NCI-H2196 (cell line): ENCODE measurements around the gene HTD2.

Experiments used
- DNase-seq: peaks from one replicate; lab custom pipeline; 2025; ENCODE audit not compliant: unreplicated experiment; lab: John Stamatoyannopoulos, UW

The HTD2 gene

DNA sequence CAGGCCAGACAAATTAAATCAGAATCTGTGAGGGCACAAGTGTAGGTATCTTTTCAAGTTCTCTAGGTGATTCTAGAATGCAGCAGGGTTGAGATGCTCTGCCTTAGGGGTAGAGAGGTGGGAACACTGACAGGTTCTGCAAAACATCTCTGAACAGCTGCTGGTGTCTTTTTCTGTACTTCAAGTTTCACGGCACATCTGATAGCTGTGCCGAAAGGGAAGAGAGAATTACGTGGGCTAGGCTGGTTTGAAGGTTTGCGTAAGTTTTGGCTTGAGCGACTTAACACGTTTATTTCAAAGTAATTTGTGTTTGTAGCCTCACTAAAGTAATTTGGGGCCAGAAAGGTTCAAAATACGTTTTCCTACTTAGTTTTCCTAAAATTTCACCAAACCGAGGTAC, 48.9 kb downstream of the HTD2 start:
- no peak for DNase-seq

DNA sequence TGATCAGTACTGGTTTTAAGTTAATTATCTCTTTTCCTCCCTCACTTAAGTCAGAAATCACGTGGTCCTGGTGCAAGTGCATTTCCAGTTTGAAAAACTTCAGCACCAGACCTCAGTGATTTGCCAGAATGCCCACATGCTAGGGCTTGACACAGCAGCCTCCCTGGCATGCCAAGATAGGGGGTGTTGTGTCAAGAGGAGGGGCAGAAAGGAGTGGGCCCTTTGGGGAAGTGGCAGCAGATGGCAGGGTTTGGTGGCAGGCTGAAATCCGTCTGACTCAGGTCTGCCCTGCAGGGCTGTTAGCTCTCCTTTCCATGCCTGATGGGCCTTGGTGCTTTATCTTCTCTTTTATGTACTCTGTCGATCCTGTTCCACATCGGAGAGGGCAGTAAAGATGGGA, 49.7 kb downstream of the HTD2 start:
- no peak for DNase-seq

DNA sequence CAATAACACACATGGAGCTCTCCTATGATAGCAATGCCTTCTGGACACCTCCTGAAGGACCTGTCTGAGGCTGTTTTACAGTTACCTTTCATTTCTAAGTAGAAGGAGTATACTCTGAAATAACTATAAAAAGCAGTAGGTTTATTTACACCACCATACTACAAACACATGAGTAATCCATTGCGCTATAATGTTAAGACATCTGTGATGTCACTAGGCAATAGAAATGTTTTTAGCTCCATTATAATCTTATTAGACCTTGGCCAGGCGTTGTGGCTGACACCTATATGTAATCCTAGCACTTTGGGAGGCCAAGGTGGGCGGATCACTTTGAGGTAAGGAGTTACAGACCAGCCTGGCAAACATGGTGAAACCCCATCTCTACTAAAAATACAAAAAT, 51.1 kb downstream of the HTD2 start:
- no peak for DNase-seq

DNA sequence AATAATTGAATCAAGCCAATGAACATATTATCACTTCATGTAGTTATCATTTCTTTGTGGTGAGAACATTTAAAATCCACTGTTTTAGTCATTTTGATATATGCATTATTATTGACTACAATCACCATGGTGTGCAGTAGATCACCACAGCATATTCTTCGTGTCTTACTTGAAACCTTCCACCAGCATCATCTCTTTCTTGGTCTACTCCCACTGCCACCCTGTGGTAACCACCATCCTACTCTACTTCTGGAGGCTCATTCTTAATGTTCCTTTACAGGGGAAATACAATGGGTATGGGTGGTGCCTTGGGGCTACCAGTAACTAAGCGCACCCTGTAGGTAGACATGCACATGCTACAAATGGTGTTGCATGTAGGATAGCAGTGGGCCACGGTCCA, 51.8 kb downstream of the HTD2 start:
- no peak for DNase-seq

DNA sequence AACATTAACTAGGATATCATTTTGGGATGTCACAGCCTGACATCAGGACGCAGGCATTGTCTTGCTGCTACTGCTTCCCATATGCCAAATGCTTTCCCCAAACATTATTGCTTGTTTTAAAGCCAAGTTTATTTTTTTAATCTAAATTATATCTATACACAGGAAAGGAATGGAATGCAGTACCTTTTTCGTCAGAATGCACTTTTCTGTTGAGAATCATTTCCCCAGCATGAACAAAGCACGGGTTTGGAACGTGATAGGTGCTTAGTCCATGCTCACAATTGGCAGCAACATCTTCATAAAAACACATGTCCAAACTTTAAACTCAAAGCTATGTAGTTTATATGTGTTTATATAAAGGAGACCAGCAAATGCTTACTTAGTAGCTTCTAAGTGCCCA, 52.5 kb downstream of the HTD2 start:
- no peak for DNase-seq

DNA sequence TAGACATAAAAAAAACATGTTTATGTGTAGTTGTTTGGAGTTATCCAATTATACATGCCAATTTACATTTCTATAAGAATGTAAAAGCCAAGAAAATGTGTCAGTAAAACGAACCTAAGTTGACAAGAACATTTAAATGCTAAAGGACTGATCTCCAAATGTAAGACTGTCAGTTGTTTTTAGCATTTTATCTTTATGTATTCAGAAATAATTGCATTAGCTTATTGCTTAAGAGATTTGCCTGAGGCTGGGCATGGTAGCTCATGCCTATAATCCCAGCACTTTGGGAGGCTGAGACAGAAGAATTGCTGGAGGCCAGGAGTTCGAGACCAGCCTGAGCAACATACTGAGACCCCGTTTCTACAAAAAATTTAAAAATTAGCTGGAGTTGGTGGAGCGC, 53.3 kb downstream of the HTD2 start:
- no peak for DNase-seq

DNA sequence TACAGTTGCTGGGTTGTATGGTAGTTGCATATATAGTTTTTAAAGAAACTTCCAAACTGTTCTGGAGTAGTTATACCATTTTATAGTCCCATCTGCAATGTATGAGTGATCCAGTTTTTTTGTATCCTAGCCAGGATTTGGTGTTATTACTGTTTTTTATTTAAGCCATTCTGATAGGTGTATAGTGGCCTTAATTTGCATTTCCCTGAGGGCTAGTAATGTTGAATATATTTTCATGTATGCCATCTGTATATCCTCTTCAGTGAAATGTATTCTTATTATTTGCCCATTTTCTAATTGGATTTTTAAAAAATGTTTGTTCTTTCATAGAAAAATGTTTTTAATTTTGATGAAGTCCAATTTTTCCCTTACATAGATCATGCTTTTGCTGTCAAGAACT, 55.5 kb downstream of the HTD2 start:
- DNase-seq: no peak

DNA sequence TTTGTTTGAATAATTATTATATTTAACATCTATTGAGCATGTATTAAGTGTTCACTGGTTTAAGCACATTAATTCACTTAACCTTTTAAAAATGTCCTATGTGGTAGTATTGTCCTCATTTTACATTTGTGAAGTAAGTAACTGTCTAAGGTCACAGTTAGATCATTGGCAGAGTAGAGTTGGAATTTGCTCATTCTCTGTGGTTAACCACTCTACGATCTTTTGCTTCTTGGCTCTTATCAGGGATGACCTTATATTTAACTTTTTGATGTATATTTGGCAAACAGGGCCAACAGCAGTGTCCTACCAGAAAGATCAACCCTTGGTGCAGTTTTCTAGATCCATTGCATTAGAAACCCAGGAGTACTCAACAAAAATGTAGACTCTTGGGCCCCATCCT, 60.4 kb downstream of the HTD2 start:
- no peak for DNase-seq

DNA sequence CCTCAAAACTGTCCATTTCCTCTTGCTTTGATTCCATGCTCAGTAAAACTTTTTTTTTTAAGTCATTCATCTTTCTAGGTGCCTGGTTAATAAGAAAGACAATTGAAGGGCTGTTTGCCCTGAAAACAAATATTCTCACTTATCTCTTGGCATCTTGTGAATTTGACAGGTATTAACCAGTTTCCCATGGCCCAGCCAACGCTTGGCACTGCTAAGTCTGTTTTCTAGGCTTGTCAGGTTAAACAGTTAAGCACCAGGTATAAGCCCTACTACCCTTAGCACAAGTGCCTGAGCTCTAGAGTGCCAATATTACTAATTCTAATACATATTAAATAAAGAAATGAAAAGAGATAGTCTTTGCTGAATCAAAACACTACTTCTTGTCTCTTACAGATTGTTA, 62.7 kb downstream of the HTD2 start:
- no peak for DNase-seq
